ENCODE data around the gene IGFBP4. TPM values are rescaled to one million over a fixed set of nuclear protein-coding genes. Genes with fewer than 3 reads are reported as not detected.

IGFBP4 gene
- total RNA-seq, 2 donors from 2014 or later: 132 to 154 TPM

DNA sequence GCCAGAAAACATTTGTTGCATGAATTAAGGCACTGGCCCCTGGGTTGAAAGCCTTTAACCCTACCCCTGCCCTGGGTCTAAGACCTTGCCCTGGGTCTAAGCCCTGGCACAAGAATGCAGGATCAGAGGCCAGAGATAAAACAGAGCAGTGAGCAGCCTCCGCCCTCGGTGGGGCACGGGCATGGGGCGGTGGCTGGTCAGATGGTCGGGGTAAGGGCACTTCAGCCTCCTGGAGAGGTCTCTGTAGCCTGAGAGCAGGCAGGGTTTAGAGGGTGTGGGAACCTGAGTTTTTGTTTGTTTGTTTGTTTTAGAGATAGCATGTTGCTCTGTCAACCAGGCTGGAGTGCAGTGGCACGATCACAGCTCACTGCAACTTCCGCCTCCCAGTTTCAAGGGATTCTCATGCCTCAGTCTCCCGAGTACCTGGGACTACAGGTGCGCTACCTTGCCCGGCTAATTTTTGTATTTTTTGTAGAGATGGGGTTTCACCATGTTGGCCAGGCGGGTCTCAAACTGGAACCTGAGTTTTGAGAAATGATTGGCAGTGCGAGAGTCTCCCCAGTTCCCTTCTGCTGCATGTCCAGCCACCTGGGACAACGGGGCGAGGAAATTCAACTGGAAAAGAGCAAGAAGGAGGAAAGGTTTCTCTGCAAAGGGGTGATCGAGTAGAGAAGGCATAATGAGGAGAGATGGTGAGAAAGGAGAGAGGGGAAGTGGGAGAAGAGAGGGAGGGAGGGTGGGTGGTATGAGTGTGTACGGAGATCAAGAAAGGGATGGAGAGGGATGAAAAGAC is 30.5 kb downstream of the IGFBP4 start:
- TF ChIP-seq POLR2A (IDR thresholded peaks at IDR 0.05) (no peak), POLR2AphosphoS5 (IDR thresholded peaks at IDR 0.05) (no peak)
- TF ChIP-seq, protein P1, sequence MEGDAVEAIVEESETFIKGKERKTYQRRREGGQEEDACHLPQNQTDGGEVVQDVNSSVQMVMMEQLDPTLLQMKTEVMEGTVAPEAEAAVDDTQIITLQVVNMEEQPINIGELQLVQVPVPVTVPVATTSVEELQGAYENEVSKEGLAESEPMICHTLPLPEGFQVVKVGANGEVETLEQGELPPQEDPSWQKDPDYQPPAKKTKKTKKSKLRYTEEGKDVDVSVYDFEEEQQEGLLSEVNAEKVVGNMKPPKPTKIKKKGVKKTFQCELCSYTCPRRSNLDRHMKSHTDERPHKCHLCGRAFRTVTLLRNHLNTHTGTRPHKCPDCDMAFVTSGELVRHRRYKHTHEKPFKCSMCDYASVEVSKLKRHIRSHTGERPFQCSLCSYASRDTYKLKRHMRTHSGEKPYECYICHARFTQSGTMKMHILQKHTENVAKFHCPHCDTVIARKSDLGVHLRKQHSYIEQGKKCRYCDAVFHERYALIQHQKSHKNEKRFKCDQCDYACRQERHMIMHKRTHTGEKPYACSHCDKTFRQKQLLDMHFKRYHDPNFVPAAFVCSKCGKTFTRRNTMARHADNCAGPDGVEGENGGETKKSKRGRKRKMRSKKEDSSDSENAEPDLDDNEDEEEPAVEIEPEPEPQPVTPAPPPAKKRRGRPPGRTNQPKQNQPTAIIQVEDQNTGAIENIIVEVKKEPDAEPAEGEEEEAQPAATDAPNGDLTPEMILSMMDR (IDR thresholded peaks at IDR 0.05): no peak
- Histone ChIP-seq H3K27ac (no peak overlapping the region), H3K4me3 (no peak overlapping the region), H3K4me1 (replicated peaks) (no peaks in the 10 kb centered on the region), H3K36me3 (no peaks in the 10 kb centered on the region), H3K9me3 (no peaks in the 10 kb centered on the region), H3K27me3 (replicated peaks; ENCODE audit: insufficient read depth) (no peaks in the 10 kb centered on the region)
- intact Hi-C loops (cut with DNase I): loop anchor here (5.0 kb wide), 1 partner anchor 71 kb away; no protein-coding TSS in a partner anchor
- 85% methylated on average over 16 of the region's 16 CpGs for WGBS
- no peak for DNase-seq (ENCODE audit: low spot score)

DNA sequence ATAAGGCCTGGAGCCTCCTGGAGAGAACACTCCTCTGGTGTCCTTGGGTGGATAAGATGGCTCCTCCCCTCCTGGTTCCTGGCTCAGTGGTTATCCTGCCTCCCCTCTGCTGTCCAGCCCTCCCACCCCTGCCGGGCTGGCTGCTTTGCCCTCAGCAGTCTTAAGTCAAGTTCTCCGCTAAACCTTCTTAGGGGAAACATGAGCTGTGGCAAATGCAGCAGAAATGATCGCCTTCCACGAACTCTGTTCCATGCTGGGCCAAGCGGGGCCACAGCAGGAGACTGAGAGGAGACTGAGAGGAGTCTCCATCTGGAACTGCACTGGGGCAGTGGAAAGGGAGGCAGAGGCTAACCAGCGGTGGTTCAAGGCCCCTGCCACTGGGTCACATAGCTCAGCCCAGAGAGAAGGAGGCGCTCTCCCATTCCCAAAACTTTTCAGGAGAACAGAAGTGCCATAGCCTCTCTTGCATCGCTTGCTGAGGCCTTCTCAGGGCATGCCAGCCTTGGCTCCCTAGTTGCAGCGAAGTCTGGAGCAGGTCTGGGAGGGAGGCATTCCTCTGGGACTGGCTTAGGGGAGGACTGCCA is 31.3 kb downstream of the IGFBP4 start:
- no peak overlapping the region for H3K27ac ChIP-seq

DNA sequence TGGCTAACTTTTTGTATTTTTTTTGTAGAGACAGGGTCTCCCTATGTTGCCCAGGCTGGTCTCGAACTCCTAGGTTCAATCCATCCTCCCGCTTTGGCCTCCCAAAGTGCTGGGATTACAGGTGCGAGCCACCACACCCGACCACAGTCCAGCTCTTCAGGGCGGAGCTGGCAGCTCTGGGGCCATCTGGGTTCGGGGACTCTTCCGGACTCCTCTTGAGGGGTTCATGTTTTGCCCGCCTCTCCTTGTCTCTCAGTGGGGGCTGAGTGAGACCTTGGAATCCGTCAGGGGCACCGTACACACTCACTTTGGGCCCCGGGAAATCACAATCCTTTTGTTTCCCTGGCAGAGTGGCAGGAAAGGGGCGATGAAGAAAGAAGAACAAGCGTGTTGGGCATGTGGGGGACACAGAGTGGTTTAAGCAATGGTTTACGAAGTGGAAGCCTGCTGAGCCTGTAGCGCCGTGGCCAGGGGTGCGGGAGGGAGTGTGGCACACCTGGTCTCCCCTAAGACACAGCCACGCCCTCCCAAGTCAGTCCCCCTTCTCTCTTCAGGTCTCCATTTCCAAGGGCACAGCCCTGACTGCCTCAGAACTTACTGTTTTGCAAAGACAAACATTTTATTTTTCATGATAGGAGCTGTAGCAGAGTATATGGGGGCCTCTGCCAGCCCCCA is 32.1 kb downstream of the IGFBP4 start:
- WGBS: 89% methylated on average over 18 of the region's 18 CpGs
- TF ChIP-seq POLR2A (IDR thresholded peaks at IDR 0.05): no peak
- TF ChIP-seq, protein P1 (IDR thresholded peaks at IDR 0.05): no peak
- TF ChIP-seq POLR2AphosphoS5 (IDR thresholded peaks at IDR 0.05): no peak
- Histone ChIP-seq H3K4me3 (no peak overlapping the region), H3K9me3 (no peaks in the 10 kb centered on the region), H3K27me3 (replicated peaks; ENCODE audit: insufficient read depth) (no peaks in the 10 kb centered on the region), H3K4me1 (replicated peaks) (no peaks in the 10 kb centered on the region), H3K36me3 (no peaks in the 10 kb centered on the region), H3K27ac (no peak overlapping the region)
- no peak for DNase-seq (ENCODE audit: low spot score)
- intact Hi-C loops (cut with DNase I): loop anchor here (5.0 kb wide), 1 partner anchor 57 kb away; no protein-coding TSS in a partner anchor

More for the DNA sequence above, 31.3 kb downstream of the IGFBP4 start:
- Histone ChIP-seq H3K9me3 (no peaks in the 10 kb centered on the region), H3K27me3 (replicated peaks; ENCODE audit: insufficient read depth) (no peaks in the 10 kb centered on the region), H3K4me3 (no peak overlapping the region), H3K4me1 (replicated peaks) (no peaks in the 10 kb centered on the region), H3K36me3 (no peaks in the 10 kb centered on the region)
- intact Hi-C loops (cut with DNase I): loop anchor here (5.0 kb wide), 2 partner anchors 58 to 72 kb away; no protein-coding TSS in a partner anchor
- 90% methylated on average over 9 of the region's 9 CpGs for WGBS
- TF ChIP-seq, protein P1 (IDR thresholded peaks at IDR 0.05): no peak
- TF ChIP-seq POLR2A (IDR thresholded peaks at IDR 0.05): no peak
- TF ChIP-seq POLR2AphosphoS5 (IDR thresholded peaks at IDR 0.05): no peak
- DNase-seq (ENCODE audit: low spot score): no peak

DNA sequence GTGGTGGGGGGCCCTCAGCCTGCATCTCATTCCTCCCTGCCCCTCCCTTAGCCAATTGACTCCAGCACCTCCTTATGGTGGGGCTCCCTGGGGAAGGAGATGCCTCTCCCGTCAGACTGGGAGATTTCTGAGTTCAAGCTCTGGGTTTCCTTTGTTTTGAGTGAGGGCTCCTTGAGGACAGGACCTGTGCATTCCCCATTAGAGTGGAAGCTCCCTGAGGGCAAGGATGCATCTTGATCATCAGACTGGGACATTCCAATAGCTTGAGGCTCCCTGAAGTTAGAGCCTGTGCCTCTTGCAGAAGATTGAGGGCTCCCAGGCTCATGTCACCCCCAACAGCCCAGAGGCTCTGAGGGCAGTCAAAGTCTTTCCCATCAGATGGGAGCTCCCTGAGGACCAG is 34.5 kb downstream of the IGFBP4 start:
- intact Hi-C loops (cut with DNase I): loop anchor here (5.0 kb wide), 1 partner anchor 55 kb away; no protein-coding TSS in a partner anchor
- H3K9me3 ChIP-seq: no peaks in the 10 kb centered on the region
- no peaks in the 10 kb centered on the region for H3K36me3 ChIP-seq
- no peaks in the 10 kb centered on the region for H3K27me3 ChIP-seq (replicated peaks; ENCODE audit: insufficient read depth)
- TF ChIP-seq POLR2A (IDR thresholded peaks at IDR 0.05) (no peak), POLR2AphosphoS5 (IDR thresholded peaks at IDR 0.05) (no peak)
- TF ChIP-seq, protein P1 (IDR thresholded peaks at IDR 0.05): no peak
- 91% methylated on average over 1 of the region's 1 CpG for WGBS
- H3K4me1 ChIP-seq (replicated peaks): no peaks in the 10 kb centered on the region
- no peak for DNase-seq (ENCODE audit: low spot score)
- H3K4me3 ChIP-seq: no peak overlapping the region
- no peak overlapping the region for H3K27ac ChIP-seq
